WI38 (cell line): ENCODE data around the gene TEX26.

Experiments
- H3K4me3 ChIP-seq: 2 replicates; pipeline ENCODE4 v1.5.1; 2011; ENCODE audit warnings: low read depth, mild to moderate bottlenecking, control low read depth, low read length
- CTCF ChIP-seq: IDR thresholded peaks from 2 replicates; pipeline ENCODE4 v1.5.1; 2012; ENCODE audit warnings: low read depth, mild to moderate bottlenecking, control low read depth, low read length

The TEX26 gene

DNA sequence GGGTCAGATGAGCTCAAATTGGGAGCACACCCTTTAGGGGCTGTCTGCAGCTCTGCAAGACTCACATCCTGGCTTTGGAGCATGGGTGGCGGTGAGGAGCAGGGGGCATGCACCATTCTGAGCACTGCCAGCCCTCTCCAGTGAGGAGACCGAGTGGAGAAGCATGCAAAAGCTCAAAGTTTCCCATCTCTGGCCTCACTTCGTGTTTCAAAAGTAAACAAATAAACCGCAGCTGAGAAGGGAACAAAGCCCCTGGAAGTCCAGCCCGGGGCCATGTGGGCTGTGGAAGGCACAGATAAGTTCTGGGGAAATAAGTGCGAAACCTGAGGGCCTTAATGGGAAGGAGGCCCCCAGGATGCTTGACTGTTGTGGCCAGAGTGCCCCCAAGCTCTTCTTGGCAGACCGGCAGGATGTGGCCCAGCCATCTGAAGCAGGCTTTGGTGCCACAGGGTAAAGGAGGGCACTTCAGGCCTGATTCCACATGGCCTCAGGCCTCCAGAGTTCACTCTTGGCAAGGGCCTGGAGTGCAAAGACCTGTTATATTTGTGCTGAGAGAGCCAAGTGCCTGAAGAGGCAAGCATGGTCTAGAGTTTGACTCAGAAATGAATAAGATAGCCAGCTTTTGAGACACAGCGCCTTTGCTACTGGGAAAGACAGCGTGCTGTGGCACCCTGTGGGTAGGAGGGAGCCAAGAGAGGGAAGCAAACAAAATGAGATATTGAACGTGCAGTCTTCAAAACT is 25.2 kb upstream of the TEX26 start:
- TF ChIP-seq CTCF, result no peak

GRCh38 chr13:30908416-30908980 is 24.0 kb upstream of the TEX26 start:
- no peak for TF ChIP-seq CTCF
- H3K4me3 ChIP-seq, result no peak overlapping the region

More for the DNA sequence above, 25.2 kb upstream of the TEX26 start:
- no peak overlapping the region for H3K4me3 ChIP-seq

- no peak overlapping the region for H3K4me3 ChIP-seq
- no peak for TF ChIP-seq CTCF
These were observed 21.8 kb upstream of the TEX26 start for GRCh38 chr13:30910676-30911075.

- TF ChIP-seq CTCF, result no peak
These were observed 16.5 kb upstream of the TEX26 start for GRCh38 chr13:30915691-30916541.

GRCh38 chr13:30916991-30917390 is 15.5 kb upstream of the TEX26 start:
- H3K4me3 ChIP-seq, result no peak overlapping the region
- no peak for TF ChIP-seq CTCF

More at GRCh38 chr13:30915691-30916541, 16.5 kb upstream of the TEX26 start:
- H3K4me3 ChIP-seq, result no peak overlapping the region

GRCh38 chr13:30918662-30919405 is 13.6 kb upstream of the TEX26 start:
- TF ChIP-seq CTCF, result no peak
- no peak overlapping the region for H3K4me3 ChIP-seq
